Glomerular endothelial cell (primary cell): Measurements from ENCODE around the gene TNFRSF1A. TPM values are rescaled to one million over a fixed set of nuclear protein-coding genes. Genes with fewer than 3 reads are reported as not detected.
"Not testable (repeated sequence)": the region's sequence is repeated elsewhere in the genome, so short reads cannot be mapped to it uniquely, and the experiment has no call there.

Experiments
- DNase-seq: peaks from one replicate; pipeline ENCODE4 v3.0.0-alpha.2; 2011; ENCODE audit warnings: low read depth, low spot score; ENCODE audit errors: extremely low read depth
- total RNA-seq: library from RNA; depleted of rRNA; stranded (reverse); fragments of >200 nt; gene quantifications from 2 replicates; pipeline ENCODE4 v1.2.3, GENCODE V29; 2015

The TNFRSF1A gene
- total RNA-seq, 1 donor from 2014 or later = 204 TPM

DNA sequence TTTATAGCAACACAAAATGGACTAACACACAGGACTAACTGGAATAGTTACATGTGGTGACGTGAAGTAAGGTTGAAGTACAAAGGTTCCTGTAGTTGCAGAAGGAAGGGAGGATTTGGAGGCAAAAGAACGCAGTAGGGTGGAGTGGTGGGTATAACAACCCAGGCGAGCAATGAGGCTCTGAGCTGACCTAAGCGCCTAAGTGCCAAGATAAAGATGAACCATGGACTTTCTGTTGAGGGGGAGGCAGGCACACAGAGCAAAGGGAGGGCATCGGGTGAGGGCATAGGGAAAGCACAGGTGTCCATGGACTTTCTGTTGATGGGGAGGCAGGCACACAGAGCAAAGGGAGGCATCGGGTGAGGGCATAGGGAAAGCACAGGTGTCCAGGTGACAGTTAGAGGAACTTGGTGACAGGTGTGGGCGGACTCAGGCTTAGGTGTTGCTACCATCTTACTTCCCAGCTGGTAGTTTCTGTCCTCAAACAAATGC is 18.2 kb upstream of the TNFRSF1A start:
- no peak for DNase-seq

DNA sequence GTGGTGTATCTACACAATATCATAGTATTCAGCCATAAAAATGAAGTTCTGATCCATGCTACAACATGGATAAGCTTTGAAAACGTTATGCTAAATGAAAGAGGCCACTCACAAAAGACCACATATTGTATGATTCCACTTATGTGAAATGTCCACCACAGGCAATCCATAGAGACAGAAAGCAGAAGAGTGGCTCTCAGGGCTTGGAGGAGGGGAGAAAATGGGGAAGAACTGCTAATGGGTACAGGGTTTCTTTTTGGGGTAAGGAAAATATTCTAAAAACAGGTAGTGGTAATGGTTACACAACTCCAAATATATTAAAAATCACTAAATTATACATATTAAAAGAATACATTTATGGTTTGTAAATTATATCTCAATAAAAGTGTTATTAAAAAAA is 17.0 kb upstream of the TNFRSF1A start:
- no peak for DNase-seq

DNA sequence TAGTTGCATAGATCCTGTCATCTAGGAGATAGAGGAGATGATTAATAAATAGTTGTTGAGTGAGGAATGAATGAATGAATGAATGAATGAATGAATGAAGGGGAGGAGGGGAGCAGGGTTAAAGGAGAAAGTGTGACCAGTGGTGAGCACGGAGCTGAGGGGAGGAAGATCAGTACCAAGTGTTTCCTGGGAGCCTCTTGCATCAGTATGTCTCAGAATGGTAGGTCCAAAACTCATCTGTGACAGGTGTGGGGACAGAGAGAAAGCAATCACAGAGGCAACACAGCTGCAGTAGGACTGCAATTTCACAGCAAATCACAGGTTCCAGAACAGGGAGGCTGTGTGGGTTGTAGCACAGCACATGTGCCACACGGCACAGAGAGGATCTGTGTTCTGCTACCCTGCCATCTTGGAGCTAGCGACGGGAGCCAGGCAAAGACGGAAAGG is 14.5 kb upstream of the TNFRSF1A start:
- DNase-seq = no peak

DNA sequence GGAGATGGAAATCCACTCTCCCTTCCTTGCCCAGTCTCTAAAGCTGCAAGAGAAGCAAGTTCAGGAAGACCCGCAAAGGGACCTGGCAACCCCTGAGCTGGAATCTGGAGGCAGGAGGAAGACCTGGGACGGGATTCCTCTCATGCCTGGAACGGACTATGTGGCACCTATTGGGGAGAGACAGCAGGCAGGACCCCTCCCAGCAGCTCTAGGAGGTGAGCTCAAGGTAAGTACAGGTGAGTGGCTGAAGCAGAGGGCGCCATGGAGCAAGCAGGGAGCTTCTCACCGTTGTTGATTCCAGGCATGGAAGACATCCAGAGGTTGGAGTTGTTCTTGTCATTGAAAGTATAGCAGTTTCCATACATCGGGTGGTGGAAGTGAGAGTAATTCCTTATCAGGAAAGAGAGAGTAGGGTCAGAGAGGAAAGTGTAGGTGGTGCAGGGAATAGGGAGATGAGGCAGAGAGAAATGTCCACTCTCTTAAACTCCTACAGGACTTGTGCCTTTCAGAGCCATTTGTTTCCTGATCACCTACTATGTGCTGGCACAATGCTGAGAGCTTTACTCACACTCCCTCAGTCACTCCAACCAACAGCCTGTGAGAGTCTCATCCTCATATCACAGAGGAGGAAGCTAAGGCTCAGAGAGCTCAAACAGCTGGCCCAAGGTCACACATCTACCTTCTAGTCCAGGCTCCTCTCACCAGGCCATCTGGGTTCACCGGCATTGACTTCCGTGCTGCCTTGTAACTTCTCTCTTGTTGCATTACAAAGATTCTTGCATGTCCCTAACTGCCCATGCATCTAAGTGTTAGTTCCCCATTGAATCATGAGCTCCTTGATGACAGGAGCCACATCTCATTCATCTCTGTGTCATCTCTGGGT is 13.9 kb upstream of the TNFRSF1A start:
- no peak for DNase-seq

DNA sequence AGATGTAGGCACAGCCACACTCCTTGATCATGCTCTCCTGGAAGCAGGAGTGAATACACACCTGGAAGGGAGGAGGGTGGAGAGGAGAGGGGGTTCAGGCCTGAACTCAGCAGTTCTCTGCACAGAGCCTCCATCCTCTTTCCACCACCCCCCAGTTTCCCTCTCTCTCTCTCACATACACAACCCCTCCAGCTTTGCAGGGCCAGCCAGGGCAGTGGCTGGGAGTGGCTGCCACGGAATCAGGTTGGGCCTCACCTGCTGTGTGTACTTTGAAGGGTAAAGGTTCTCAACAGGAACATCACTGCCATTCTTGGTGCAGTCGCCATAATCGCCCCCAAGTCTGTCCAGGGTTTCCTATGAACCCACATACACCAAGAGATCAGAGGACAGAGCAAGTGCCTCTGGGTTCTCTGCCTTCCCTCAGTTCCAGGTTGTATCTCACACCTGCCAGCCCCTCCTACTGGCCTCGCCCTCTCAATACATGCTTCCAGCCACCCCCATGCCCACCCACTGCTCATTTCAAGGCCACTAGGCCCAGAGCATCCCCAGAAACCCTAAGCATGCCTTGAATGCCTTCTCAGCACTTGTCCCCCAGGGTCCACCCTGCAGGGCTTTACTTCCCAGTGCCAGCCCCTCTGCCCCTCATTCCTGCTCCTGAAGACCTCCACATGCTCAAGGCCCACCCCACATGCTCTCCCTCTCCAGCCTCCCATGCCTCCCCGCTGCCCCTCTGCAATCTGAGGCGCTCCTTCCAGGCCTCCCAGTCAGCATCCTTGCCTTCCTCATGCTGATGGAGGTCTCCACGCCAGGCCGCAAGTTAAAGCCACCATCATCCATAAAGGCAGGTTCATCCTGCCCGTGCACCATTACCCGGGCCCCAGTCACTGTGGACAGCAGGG is 12.9 kb upstream of the TNFRSF1A start:
- no peak for DNase-seq

DNA sequence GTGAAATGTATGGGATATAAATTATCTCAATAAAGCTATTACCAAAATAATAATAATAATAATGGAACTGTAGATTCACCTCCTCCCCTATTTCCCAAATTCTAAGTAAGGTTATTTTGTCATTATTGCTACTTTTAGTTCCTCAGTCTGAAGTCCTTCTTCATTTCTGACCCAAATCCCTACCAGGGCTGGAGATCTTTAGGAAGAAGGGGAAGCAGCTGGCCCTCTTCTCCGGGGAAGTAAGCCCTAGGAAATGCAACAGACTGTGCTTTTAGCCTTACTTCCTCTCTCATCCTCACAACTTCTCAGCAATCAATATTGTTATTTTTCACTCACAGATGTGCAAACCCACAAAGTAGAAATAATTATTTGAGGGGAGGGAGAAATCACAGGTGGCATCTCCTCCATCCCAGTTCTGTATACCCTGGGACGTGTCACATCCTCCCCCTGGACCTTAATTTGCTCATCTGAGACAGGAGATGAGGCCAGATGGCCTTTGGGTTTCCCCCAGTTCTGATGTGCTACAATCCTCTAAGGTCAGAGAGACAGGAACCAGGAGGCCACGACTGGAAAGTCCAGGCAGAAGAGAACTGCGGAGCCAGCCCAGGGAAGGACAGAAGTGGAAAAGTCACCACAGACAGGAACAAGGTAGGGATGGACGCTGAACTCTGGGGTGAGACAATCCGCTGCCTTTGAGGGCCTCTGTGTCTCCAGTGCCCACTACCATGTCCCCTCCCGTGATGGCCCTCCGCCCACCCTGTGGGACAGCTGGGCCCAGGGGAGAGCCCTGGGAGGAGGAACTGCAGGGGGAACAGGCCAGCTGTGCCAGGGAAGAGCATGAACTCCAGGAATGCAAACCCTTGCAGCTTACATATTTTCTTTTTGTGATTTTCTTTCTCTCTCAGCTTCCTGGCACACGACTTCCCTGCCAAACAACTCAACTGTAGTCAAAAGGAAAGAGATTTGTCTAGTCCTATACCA is 10.6 kb upstream of the TNFRSF1A start:
- no peak for DNase-seq

DNA sequence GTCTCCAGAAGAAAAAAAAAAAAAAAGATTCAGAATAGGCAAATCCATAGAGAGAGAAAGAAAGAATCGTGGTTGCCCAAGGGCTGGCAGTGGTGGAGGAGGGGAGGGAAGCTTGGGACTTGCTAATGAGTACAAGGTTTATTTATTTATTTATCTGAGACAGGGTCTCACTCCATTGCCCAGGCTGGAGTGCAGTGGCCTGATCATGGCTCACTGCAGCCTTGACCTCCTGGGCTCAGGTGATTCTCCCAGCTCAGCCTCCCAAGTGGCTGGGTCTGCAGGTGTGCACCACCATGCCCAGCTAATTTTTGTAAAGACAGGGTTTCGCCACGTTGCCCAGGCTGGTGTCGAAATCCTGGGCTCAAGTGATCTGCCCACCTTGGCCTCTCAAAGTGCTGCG is 9.7 kb upstream of the TNFRSF1A start:
- DNase-seq = no peak

DNA sequence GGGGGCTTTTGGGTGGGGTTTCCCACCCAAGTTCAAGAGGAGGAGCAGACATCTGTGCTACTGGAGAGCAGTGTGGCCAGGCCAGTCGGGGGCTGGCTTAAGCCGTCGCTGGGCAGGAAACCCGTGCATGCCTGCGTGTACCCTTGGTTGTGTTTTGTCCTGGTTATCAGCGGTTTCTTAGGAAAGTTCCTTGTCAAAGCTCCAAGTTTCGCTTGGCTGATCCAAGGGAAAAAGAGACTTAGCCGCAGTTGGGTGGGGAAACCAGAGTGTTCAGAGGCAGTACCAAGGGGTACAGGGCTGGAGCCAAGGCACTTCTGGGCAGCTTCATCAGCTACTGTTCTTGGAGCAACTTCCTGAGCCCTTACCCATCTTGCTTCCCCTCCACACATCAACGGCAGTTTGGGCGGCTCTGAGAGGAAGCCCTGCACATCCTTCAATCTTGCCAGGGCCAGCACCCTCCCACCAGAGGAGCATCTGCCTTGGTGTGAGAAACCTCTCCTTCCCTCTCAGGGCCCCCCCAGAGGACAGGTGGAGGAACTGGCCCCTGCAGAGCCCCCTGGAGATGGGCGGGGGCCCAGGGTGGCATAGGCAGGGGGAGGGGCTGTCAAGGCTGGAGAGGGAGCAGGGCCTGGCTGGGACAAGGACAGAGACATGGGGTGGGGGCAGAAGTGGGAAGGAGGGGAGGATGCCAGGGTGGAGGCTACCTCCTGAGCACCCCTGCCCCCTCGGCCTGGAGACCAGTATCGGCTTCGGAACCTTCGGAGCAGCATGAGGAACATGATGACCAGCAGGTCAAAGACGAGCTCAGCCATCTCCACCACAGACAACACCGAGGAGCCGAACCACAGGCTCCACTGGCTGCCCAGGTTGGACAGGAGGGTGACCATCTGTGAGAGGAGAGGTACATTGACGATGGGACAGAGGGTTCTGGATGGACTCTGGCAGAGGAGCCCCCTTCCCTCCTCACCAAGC is 5.8 kb upstream of the TNFRSF1A start:
- no peak for DNase-seq

DNA sequence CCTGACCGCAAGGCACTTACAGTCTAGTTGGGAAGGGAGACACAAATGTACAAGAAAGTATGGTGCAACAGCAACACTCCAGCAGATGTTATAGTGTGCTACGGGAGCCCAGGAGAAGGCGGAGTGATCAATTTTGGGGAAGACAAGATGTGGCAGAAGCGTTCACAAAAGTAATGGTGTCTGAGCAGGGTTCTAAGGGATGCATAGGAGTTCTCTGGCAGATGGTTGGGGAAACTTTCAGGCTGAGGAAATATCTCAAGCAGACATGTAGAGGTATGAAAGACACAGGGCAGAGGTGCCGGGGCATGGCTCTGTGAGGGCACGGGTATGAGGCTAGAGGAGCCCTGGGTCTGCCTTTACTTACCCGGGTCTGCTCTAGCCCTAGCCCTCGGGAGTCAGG is 5.1 kb upstream of the TNFRSF1A start:
- no peak for DNase-seq

DNA sequence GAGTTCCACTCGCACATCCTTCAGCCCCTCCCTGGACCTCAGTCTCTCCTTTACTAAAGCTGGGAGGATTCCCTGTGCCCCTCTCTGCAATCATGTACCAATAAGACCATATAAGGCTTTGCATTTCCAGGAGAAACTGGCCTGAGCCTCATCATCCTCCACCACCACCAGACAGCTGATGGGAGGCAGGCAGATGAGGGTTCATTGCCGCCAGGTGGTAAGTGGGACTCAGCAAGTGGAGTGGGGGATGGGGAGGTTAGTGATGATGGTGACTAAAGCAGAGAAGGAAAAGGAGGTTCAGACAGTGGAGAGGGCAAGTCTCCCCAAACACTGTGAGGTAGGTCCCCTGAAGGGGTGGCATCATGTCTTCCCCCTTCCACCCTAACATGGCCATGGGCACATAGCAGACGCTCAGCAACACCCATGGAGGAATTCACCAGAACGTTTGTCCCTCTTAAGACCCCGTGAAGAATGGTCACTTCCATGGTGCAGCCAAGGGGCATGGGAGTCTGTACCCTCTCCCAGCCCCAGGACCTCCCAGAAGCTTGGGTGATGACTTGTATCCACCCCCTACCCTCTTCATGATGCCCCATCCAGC is 4.5 kb upstream of the TNFRSF1A start:
- no peak for DNase-seq

DNA sequence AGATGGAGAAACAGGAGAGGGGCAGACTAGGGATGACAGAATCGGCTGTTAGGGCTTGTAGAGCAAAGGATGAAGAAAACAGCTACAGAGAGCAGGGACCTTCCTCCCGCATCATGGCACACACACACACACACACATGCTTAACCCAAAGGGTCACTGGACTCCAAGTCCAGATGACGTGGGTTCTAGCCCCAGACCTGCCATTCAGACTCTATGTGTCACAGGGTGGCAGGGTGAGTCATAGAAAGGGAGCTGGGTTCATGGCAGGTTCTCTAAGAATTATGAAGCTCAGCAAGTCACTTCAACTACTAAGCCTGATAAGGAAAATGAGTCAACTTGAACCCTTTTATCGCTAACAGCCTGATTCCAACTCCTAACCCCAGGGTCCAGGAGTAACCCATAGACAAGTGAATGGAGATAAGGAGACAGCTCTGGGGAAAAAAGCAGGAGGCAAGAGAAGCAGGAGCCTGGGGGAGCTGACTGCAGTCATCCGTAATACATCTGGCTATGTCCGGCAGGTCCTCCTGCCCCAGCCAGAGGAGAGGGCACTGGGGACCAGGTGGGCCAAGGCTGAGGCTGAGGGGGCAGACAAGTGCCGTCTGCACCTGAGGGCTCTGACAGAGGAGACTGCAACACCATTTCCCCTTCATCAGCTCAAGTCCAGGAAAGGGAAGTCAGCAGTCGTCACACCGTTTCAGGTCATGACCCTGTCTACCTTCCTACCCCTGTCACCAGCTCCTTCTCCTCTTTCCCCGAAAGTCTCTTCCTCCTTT is 3.6 kb upstream of the TNFRSF1A start:
- peak; percentile 87 for DNase-seq

DNA sequence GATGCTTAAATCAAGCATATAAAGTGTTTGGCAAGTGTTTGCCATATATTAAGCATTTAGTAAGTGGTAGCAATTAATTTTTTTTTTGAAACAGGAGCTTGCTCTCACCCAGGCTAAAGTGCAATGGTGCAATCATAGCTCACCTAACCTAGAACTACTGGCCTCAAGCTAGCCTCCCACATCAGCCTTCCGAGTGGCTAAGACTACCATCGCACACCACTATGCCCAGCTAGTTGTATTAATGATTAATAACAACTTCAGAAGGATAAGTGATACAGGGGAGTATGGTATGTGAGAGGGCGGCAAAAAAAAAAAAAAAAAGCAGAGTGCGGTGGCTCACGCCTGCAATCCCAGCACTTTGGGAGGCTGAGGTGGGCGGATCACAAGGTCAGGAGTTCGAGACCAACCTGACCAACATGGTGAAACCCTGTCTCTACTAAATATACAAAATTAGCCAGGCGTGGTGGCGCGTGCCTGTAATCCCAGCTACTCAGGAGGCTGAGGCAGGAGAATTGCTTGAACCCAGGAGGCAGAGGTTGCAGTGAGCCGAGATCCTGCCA is 2.3 kb upstream of the TNFRSF1A start:
- DNase-seq = not testable (repeated sequence)

DNA sequence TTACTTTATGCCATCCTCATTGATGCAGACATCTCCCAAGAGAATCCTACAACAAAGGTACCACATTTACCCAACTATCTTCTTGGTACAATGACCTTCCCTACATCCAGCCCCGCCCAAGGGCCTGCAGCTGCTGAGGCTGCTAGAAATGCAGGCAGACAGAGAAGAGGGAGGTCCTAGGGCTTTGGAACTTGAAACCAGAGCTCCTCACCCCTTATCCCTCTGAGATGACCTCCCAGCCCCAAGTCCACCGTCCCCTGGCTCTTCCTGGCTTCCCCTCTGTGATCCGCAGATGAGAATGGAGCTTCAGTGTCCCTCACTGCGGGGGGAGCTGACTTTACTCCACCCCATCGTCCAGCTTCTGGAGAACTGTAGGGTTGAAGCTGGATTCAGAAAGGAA is 1.6 kb upstream of the TNFRSF1A start:
- no peak for DNase-seq

DNA sequence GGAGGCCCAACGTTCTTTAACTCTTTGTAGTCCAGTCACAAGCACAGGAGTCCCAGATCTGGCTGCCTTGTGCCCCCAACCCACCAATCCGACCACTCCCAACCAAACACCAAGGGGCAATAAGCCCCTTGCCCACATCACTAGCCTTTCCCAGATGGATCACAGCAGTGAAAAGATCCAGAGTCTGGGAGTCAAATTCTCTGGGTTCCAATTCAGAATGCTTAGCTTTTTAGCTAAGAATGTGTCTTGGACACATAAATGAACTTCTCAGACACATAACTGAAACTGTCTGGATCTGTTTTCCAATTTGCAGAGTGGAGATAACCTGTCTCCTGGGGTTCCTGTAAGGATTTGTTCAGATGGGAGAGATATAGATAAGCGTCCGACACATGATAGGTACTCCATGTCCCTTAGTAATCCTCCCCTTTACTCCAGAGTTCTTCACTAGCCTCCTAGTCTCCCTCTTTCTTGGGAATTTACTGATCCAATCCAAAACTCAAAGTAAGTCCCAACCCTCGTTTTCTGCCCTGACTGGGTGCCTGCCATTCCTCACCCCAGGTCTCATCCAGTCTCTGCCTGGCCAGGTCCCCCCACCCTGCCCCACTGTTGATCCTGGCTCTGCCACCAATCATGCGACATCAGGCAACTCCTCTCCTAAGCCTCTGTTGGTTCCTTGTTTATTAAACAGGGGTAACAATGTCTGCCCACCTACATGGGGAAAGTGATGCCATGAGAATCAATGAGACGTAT is 439 bp upstream of the TNFRSF1A start:
- DNase-seq = no peak

DNA sequence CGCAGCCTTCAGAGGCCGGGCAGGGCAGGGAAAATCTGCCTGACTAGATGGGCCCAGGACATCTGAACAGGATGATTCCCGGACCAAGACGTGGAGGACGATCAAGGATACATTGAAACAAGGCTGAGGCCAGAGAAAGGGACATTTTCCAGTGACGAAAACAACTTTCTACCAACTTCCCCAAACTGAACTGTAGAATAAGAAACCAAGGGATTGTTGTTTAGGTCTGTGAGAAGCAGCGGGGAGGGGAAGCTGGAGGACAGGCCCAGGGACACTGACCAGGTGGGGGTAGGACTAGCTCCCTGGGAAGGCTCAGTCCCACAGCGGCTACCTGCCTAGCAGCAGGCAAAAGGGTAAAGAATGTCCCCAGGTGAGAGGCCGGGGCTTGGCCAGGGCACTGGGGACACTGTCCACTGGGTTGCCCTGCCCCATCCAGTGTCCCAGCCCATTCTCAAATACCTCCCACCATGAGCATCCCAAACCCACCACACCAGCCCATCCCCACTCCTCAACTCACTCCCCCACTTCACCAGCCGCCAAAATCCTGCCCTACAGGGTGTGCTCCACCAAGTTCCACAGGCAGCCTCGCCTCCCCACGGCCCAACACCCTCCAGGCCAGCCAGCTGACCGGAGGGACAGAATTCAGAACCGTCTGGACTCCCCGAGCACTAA is 995 bp downstream of the TNFRSF1A start:
- no peak for DNase-seq

DNA sequence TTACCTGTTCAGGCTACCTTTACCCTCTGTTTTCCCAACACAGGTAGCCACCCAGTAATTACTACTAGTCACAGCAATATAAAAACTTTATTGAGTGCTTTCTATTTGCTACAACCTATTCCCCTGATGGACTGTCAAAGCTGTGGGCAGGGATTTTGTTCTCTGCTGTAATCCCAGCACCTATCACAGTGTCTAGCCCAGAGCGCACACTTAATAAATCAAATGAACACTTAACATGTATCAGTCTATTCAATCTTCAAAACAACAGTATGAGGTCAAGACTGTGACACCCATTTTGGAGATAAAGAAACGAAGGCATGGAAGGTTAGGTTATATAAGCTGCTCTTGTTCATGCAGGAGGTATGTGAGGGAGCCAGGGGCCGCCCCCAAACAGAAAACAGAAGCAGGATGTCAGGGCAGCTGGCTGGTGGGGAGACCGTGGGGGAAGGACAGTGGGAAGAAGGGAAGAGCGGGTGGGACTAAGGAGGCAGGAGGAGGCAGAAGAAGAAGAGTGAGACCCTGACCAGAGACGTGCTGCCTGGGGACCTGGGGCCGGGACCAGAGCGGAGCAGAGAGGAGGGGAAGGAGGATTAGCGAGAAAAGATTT is 1.7 kb downstream of the TNFRSF1A start:
- no peak for DNase-seq
